Stimulated activated CD8-positive, alpha-beta memory T cell treated with anti-CD3 and anti-CD28 coated beads, Interleukin-7, amount 100 ng/mL, for 1 hour (primary cell): Measurements from ENCODE around the gene RNASE8.
"Not testable (repeated sequence)": the region's sequence is repeated elsewhere in the genome, so short reads cannot be mapped to it uniquely, and the experiment has no call there.

Source experiments
- DNase-seq, 2 donors: peaks; one replicate each; pipeline ENCODE4 v3.0.0-alpha.2; 2020; ENCODE audit warnings: low read depth in 2 of 2

The RNASE8 gene

DNA sequence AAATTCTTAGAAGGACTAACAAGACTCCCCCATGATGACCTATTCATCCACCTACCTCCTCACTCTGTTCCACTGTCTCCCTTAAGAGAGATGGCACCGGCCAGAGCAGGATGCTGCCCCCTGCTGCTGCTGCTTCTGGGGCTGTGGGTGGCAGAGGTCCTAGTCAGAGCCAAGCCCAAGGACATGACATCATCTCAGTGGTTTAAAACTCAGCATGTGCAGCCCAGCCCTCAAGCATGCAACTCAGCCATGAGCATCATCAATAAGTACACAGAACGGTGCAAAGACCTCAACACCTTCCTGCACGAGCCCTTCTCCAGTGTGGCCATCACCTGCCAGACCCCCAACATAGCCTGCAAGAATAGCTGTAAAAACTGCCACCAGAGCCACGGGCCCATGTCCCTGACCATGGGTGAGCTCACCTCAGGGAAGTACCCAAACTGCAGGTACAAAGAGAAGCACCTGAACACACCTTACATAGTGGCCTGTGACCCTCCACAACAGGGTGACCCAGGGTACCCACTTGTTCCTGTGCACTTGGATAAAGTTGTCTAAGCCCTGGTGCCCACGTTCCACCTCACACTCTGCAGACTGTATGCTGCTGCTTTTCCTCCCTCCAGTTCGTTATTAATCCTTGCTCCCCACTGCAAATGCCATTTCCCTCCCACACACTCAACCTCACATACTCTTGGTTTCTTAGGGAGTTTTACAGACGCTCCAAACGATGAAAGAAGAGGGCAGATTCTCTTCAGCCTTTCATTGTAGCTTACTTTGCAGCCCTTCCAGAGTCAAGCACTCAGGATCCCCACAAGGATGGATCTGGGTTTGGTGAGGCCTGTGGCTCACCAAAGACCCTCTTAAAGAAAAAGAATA, at the start of gene RNASE8:
Gene RNASE8, plus strand, starts transcription at position 20 of the 873 bp plus-strand sequence. Its CDS starts 71 bp downstream, at position 91.
- DNase-seq, result no peak

- DNase-seq, result not testable (repeated sequence)
Measured at GRCh38 chr14:21009721-21010120, 47.9 kb upstream of the RNASE8 start.

DNA sequence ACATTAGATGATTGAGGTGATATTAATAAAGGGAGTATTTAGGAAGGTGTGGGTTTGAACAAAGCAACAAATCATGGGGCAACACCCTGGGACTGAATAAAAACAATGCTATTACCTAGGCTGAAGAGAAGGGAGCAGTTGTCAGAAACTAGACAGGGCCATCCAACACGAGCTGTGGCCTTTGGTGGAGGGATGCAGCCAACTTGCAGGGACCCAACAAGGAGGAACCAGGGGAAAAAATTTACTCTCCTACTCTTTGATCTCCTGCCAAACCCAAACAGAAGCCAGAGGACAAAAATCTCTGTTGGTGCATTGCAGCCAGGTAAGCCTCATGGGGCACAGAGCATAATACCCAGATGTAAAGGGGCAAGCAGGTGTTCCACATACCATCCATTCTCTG, 46.5 kb upstream of the RNASE8 start:
- DNase-seq, result no peak

DNA sequence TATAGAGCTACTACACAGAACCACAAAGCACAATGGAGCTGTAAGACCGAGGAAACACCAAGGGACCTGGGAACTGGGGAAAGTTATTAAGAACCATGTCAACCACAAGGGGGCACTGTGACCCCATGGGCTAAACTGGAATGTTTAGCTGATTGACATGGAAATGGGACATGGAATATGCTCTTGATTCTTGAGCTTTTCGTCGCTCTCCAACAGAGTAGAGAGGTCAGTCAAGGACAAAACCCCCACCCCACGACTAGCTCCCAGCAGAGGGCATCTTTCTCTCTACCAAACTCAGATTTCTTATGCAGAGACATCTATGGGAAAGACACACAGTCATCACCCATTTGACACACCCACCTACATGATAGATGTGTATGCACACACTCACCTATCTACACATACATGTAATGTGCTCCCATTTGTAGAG, 42.8 kb upstream of the RNASE8 start:
- peak; percentile 60 to 76 for DNase-seq

DNA sequence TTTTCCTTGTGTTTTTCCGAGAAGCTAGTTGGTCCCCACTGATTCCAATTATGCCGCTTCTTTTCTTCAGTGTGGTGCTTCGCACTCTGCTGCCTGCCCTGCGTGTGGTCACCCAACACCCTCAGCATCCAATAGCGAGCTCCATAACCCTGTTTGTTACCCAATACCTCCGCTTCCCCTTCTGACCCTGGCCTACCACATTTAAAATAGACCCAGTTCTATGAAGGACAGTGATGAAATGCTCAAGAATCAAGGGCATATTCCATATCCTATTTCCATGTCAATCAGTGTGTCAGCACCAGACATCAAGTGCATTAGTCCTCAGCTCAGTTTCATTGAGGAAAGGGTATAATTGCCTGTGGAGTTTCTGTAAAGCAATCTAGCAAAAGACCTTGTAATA, 42.3 kb upstream of the RNASE8 start:
- no peak for DNase-seq

GRCh38 chr14:21016413-21017190, 41.0 kb upstream of the RNASE8 start:
- no peak for DNase-seq

DNA sequence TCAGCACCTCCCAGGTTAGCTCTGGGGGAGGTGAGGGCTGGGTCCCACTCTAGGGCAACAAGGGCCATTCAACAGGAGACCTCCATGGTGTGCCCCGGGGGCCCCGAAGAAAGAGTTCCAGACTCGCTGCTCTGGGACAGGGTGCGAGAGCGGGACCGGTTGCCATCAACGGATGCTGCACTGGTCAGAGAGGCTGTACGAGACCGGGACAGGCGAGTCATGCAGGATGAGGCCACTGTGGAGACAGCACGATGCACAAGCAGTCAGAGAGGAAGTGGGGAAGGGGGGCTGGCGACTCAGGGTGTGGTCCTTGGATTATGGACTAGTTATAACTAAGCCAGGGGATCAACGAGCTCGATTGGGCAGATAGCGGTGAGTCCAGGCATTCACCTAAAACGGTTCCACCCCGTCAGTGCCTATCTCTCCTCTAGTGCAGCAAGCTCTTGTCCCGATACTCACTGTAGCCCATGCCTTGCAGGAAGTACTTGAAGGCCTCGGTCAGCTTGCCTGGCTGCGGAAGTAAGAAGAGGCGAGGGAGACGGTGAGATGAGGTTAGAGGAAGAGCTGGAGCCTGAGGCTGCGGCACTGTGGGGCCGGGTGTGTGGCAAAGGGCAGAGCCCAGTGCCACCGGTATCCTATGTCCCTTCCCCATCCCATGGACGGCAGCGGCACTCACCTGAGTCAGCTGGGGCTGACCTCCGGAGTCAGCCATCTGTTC, 39.9 kb upstream of the RNASE8 start:
- DNase-seq, result no peak

DNA sequence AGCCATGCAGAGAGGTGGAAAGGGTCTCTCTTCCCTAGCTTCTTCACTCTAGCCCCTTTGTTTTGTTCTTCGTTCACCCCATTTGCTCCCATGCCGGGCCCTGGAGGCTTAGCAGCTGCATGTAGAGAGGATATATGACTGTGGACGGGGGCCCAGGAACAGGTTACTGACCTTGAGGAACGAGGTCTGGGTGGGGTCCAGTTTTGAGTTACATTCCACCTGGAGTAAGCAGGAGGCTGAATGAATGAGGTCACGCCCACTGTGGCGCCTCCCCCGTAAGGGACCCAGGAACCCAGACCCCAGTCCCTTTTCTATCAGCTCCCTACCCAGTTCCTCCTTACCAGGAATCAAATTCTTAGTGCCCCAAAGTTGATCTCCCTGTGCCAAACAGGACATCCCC, 39.3 kb upstream of the RNASE8 start:
- no peak for DNase-seq

GRCh38 chr14:21018781-21019180, 38.8 kb upstream of the RNASE8 start:
- no peak for DNase-seq

DNA sequence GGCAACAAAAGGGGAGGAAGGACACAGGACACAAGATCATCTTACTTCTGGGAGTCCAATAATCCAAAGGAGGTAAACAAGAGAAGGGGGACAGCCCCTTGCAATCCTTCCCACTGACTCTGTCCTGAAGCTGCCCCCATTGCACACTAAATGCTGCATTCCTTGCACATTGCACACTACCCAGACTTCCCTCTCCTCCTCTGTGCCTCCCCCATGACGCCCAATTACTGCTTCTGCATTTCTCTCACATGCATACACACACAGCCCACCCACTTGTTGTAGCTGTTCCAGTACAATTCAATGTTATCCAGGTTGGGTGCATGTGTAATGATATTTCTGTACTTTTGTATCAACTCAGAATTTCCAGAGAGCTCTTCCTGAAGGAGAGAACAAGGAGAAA, 38.3 kb upstream of the RNASE8 start:
- DNase-seq, result no peak

DNA sequence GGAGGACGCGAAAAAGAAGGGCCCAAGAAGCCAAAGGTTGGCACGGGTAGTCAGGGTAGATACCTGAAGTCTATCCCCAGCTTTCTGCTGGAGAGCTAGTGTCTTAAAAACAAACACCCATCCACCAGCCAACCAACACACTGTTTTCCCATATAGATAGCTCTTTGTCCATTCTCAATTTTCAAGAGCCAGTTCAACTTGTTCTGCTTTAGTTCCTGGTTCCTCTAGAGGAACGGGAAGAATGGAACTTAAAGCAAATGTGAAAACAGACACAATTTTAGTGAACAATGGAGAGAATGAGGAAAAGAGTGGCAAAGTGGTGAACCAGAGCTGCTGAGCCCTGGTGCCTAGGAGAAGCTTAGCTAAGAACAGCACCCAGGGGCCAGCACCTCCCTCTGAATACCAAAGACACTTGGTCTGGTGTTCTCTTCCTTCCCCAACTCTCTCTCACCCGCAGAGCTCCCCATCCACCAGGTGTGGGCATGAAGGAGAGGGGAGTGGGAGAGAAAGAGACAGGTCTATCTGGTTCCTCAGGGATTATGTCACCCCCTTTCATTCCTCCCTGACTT, 36.6 kb upstream of the RNASE8 start:
- no peak for DNase-seq

DNA sequence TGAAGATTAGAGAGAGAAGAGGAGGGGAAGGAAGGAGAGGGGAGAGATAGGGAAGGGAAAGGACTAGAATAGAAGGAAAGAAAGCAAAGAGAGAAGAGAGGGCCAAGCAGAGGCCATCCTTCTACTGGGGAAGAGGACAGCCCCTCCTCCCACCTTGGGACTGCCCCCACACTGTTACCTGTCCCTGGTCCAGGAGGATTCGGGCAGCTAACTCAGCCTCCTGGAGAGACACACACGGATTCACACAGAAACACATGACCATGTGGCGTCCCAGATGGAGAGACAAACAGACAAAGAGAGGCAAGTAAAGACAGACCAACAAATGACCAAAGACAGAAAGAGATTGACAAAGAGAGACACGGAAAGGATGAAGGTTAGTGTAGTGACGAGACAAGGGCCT, 34.9 kb upstream of the RNASE8 start:
- DNase-seq, result no peak

GRCh38 chr14:21023174-21023573, 34.4 kb upstream of the RNASE8 start:
- DNase-seq, result no peak

GRCh38 chr14:21023817-21024584, 33.6 kb upstream of the RNASE8 start:
- no peak for DNase-seq

DNA sequence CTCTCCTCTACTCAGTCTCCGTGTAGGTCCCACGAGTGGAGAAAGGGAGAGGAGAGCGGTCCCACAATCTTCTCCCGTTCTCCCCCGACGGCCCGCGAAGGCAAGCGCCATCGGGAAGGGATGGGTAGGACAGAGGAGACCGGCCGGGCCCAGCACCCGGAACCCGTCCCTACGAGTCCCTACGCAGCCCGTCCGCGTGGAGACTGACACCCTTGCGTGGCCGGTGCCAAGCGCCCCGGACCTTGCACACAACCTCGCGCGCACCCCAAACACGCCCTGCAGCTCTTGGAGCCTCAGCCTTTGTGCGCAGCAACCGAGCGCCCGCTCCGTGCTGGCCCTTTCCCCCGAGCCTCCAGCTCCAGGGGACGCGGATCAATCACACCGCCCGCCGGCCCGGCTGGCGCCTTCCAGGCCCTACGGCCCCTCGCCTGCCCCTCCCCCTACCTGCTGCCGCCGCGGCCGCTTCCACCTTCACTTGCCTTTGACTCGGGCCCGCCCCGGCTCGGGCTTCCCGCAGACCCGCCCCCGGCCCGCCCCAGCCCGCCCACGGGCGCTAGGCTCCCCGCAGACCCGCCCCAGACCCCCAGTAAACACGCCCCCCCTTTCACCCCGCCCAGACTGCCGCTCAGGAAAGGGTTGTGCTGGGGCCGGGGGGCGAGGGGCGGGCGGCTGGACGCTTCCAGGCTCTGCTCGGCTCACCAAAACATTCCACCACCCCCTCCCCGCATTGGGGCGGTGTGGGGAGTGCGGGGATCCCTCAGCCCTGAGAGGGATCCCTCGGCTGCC, 32.8 kb upstream of the RNASE8 start, which contains the start of gene NDRG2:
Gene NDRG2, minus strand, starts transcription at position 477 of the 786 bp plus-strand sequence. CDS start 1,746 bp downstream, outside the sequence.
- DNase-seq, result peak; percentile 48 to 61

- no peak for DNase-seq
Measured at GRCh38 chr14:21025371-21026273, 32.0 kb upstream of the RNASE8 start.

- DNase-seq, result no peak
Measured at GRCh38 chr14:21026274-21026987, 31.2 kb upstream of the RNASE8 start.

GRCh38 chr14:21026988-21027315, 30.7 kb upstream of the RNASE8 start:
- no peak for DNase-seq

DNA sequence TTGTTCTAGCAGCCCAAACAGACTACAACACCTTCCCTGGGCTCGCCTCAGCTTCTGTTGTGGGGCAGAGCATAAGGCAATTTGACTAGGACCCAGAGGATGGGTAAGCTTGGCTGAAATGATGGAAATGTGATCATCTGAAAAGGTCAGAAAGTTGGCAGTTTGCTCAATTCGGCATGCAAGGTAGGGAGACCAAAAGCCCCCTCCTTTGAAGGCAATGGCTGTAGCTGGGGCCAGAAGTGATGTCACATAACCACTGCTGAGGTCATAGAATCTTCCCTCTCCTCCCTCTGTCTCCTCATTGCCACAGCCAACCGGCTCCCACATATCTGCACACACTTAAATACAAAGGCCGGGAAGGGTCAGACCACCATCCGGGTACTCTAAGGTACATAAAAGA, 27.7 kb upstream of the RNASE8 start, which contains the start of gene TPPP2:
Gene TPPP2, plus strand, starts transcription at position 301 of the 400 bp plus-strand sequence. CDS start 365 bp downstream, outside the sequence.
- DNase-seq, result no peak
